SKM-1 (cell line): ENCODE results near the gene MRPS12.
A peak's percentile ranks its signal among the peaks of the same experiment; 100 is the strongest.

Experiments
- DNase-seq: peaks from one replicate; lab custom pipeline; 2025; ENCODE audit not compliant: unreplicated experiment; lab: John Stamatoyannopoulos, UW

MRPS12 gene

DNA sequence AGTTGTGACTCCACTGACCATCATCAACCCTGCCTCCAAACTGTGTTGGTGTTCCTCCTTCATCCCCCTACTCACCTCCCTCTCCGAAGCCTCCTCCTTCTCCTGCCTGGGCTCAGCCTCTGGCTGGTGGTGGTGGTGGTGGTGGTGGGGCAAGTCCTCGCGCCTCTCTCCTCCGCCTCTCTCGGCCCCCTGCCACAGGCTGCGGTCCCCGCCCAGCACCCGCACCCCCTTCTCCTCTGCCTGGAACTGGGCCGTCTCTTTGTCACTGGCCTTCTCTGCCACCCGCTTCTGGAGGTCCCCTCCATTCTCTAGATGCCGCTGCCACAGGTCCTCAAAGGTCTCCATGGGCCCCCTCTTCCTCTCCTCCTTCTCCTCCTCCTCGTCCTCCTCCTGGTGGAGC lies 20.3 kb upstream of the MRPS12 start:
- no peak for DNase-seq

DNA sequence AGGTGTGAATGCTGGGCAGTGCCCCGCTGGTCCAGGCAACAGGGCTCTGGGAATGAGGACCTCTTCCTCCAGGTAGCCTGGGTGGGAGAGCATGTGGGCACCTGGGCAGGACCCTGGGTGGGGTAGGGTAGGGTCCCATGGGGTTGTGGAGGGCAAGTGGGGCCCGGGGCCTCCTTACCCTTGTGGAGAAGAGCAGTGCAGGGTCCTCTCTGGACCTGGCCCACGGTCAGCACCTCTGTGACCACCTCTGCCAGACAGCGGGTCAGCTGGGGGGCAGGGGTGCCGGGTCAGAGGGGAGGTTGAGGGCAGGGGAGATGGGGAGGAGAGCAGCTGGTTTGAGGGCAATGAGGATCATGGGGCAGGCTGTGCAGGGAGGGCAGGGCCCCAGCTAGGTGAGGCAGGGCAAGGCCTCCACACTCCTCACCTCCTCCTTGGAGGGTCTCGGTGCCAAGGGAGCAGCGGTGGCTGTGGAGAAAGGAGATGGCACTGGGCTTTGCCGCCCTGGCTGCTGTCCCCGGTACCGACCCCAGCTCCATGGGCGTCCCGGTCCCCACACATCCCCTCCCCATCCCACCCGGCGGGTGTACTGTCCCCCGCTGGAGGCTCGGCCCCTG lies 19.2 kb upstream of the MRPS12 start:
- no peak for DNase-seq

GRCh38 chr19:38912600-38913514 lies 17.9 kb upstream of the MRPS12 start:
- DNase-seq: no peak

- DNase-seq: no peak
Measured at GRCh38 chr19:38913958-38914357, 16.8 kb upstream of the MRPS12 start.

DNA sequence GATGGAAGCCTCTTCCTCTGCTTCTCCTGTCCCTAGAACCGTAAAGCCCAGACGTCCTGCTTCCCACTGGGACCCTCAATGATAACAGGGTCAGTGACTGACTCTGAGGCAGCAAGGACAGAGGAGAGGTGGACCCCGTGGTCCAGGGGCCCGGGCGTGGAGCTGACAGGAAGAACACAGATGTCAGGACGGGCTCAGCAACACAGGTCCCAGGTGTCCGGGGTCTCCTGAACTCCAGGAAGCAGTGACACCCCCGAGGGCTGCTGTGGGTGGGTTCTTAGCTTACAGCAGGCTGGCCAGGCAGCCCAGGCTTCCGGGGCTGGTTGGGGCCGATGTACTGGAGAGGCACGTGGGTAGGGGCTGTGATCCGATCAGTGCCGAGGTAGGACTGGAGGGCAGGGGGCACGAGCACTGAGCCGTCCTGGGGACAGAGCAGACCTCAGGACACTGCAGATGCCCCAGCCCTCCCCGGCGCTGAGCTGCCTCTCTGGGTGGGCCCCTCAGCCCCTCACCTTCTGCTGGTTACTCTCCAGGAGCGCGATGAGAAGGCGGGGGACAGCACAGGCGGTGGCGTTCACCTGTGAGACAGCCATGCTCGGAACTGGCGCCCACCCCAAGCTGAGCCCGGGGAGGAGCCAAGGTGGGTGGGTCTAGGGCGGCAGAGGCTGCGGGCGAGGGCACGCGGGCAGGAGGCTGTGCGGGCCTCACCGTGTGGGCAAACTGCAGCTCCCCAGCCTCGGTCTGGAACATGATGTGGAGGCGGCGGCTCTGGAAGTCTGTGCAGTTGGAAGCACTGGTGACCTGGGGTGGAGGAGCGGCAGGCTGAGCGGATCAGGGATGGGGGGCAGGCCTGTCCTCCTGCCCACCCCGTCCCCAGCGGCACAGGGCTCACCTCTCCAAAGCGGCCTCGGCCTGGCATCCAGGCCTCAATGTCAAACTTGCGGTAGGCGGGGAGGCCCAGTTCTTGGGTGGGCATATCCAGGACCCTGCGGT lies 15.1 kb upstream of the MRPS12 start:
- no peak for DNase-seq

GRCh38 chr19:38917516-38917915 lies 13.2 kb upstream of the MRPS12 start:
- DNase-seq: no peak

DNA sequence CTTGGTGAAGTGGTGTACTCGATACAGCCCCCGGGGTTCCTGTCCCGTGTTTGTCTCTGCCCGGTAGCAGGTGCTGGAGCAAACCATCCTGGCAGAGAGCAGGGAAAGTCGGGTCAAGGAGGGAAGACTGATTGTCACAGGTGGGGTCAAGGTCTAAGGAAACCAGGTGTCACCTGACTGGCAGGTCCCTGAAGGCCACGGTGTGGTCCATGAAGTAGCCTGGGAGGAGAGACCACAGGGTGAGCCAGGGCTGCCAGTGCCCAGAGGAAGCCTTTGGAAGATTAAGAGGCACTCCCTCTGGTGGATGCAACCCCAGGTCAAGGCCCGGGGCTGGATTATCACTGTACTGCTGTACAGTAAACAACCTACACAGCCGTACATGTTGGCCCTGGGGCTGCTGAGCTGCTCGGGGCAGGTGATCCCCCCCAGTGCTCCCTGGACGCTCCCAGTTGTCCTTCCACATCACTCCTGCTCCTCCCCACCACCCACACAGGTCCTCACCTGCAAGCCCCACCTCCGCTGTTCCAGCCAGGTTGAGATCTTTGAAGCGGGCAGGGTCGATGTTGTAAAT lies 12.7 kb upstream of the MRPS12 start:
- no peak for DNase-seq

- no peak for DNase-seq
Measured at GRCh38 chr19:38918526-38918925, 12.2 kb upstream of the MRPS12 start.

GRCh38 chr19:38919837-38920601 lies 10.7 kb upstream of the MRPS12 start:
- DNase-seq: no peak

DNA sequence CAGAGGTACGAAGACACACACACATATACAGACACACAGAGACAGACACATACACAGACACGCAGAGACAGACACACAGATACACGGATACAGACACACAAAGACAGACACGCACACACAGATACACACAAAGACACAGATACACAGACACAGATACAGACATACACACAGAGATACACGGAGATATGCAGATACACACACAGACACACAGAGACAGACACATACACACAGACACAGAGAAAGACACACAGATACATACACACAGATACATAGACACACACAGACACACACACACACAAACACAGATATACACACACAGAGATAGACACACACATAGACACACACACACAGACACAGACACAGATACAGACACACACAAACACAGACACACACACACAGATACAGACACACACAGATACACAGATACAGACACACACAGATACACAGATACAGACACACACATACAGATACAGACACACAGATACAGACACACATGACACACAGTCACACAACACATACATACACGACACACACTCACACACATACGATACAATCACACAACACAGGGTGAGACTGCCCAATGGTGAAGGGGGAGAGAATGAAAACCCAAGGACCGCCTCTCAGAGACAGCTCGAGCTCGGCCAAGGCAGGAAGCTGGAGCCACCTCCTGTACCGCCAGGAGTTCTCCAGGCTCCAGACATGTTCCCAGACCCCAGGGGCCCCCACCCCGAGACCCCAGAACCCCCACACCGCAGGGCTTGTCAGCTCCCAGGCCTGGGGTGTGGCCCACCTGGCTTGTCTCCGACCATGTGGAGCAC lies 9.9 kb upstream of the MRPS12 start:
- DNase-seq: no peak

DNA sequence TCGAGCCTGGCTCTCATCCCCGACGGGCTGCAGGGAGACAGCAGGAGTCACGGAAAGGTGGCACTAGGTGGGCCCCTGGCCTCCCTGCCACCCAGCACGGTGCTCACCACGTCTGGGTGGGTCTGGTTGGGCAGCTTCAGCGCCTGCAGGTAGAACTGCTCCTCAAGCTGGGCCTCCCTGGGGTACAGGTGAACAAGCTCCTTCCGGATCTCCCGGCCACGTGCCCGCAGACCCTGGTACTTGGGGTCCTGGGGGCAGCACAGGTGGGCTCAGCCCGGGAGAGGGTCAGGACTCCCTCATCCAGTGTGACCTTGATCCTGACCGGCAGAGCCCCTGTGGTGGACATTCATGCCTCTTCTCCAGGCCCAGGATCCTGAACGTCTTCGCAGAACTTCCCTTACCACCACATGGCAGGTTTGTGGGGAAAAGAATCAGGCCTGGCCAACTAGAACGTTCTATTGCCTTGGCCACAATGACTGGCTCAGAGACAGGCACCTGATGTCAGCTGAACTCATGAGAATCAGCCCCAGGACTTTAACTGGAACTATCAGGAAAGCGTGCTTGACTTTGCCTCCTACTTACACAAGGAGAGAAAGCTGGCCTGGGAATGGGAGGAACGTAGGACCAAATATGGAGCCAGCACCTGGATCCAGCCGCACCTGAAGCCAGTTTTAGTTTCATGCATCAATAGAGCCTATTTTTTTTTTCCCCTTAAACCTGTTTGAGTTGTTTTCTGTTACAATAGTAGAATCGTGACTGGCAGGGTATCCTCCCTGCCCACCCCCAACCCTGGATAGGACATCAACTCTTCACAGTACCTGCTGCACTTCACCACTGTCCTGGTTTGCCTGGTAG lies 9.1 kb upstream of the MRPS12 start:
- no peak for DNase-seq

DNA sequence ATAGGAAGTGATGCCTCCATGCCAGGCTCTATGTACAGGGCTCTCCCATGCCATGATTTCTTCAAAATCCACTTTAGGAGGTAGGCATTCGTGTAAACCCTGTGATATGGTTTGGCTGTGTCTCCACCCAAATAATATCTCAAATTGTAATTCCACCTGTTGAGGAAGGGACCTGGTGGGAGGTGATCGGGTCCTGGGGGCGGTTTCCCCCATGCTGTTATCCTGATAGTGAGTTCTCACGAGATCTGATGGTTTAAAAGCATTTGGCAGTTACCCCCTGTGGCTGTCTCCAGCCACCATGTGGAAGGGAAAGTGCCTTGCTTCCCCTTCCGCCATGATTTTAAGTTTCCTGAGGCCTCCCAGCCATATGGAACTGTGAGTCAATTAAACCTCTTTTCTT lies 8.3 kb upstream of the MRPS12 start:
- no peak for DNase-seq

DNA sequence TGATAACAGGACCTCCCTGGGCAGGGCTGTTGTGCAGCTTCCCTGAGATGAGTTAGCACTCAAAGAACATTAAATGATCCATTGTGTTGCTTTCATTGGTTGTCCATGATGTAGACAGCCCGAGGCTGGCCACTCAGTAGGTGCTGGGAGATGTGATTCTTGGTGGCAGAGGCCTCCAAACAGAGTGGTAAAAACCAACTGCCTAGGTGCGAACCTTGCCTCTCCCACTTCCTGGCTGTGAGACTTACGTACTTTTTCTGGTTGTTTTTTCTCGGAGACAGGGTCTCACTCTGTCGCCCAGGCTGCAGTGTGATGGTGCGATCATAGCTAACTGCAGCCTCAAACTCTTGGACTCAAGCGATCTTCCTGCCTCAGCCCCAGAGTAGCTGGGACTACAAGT lies 6.4 kb upstream of the MRPS12 start:
- DNase-seq: no peak

DNA sequence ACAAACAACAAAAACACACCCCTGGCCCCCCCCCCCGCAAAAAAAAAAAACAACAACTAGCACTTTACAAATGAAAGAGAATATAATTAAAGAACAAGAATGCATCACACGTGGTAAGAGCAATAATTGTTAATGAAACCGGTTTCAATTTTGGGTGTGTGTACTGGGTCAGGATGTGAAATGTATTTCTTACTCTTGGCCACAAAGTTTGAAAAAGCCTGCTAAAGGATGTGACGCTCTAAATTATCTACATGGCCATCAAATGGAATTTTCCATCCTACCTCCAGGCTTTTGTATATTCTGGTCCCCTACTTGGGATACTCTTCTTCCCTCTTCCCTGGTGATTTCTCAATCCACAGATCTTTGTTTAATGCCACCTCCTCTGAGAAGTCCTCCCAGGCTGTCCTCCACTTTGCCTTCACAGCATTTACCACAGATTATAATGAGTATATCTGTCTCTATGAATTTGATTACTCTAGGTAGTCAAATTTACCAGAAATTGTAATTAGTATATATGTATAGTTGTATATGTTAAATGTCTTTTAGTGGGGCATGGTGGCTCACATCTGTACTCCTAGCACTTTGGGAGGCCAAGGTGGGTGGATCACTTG lies 2.2 kb upstream of the MRPS12 start:
- no peak for DNase-seq

GRCh38 chr19:38929929-38930775 lies 592 bp upstream of the MRPS12 start, which contains the start of gene SARS2:
Gene SARS2 (minus strand): TSS chr19:38930763. CDS start chr19:38930736, 27 bp downstream.
- DNase-seq: peak; percentile 89

GRCh38 chr19:38931521-38931793 lies 713 bp downstream of the MRPS12 start:
- DNase-seq: no peak

- peak; percentile 38 for DNase-seq
Measured at GRCh38 chr19:38932425-38933179, 1.9 kb downstream of the MRPS12 start.
